SK-N-SH treated with all-trans-retinoic acid at 6 μM for 48 hours (cell line): ENCODE measurements around the gene DRAXIN.

ENCODE experiments used
- ATAC-seq: fragments of 200-7000 bp; cut with Tn5 transposase; 3 replicates; pipeline ENCODE4 v1.9.1; 2020; ENCODE audit warnings: mild to moderate bottlenecking, moderate library complexity
- ARNTL ChIP-seq: fragments of 450-650 bp; formaldehyde crosslinking; IDR thresholded peaks from 2 replicates; pipeline ENCODE4 v1.5.0; 2020; ENCODE audit warnings: low read depth, mild to moderate bottlenecking, moderate library complexity, borderline replicate concordance
- BACH2 ChIP-seq: fragments of 250-450 bp; sonication (Bioruptor Pico); IDR thresholded peaks from 2 replicates; pipeline ENCODE4 v1.9.0; 2021; ENCODE audit warnings: mild to moderate bottlenecking, borderline replicate concordance
- CREB5 ChIP-seq: fragments of 250-450 bp; sonication (Bioruptor Pico); IDR thresholded peaks from 2 replicates; pipeline ENCODE4 v1.5.1; 2020; ENCODE audit warnings: low read depth, mild to moderate bottlenecking, moderate library complexity
- CSDC2 ChIP-seq: fragments of 250-450 bp; sonication (Bioruptor Pico); IDR thresholded peaks from 2 replicates; pipeline ENCODE4 v1.5.0; 2020; ENCODE audit warnings: mild to moderate bottlenecking, moderate library complexity
- CSRNP3 ChIP-seq: fragments of 250-450 bp; sonication (Bioruptor Pico); IDR thresholded peaks from 2 replicates; pipeline ENCODE4 v1.5.1; 2021; ENCODE audit warnings: mild to moderate bottlenecking, moderate library complexity
- ESRRG ChIP-seq: fragments of 250-450 bp; sonication (Bioruptor Pico); IDR thresholded peaks from 2 replicates; pipeline ENCODE4 v1.6.1; 2021; ENCODE audit warnings: mild to moderate bottlenecking
- GLIS3 ChIP-seq: fragments of 250-450 bp; sonication (Bioruptor Pico); IDR thresholded peaks from 2 replicates; pipeline ENCODE4 v1.5.0; 2020; ENCODE audit warnings: mild to moderate bottlenecking, moderate library complexity
- ISL1 ChIP-seq: fragments of 250-450 bp; sonication (Bioruptor Pico); IDR thresholded peaks from 2 replicates; pipeline ENCODE4 v2.1.2; 2022; ENCODE audit warnings: mild to moderate bottlenecking, moderate library complexity
- OSR1 ChIP-seq: fragments of 250-450 bp; sonication (Bioruptor Pico); IDR thresholded peaks from 2 replicates; pipeline ENCODE4 v1.8.0; 2022; ENCODE audit warnings: moderate library complexity, mild to moderate bottlenecking, inconsistent platforms
- POU6F1 ChIP-seq: fragments of 250-450 bp; sonication (Bioruptor Pico); IDR thresholded peaks from 2 replicates; pipeline ENCODE4 v1.8.0; 2021; ENCODE audit warnings: low read depth, mild to moderate bottlenecking, moderate library complexity, borderline replicate concordance
- PPARA ChIP-seq: fragments of 250-450 bp; sonication (Bioruptor Pico); IDR thresholded peaks from 2 replicates; pipeline ENCODE4 v1.5.0; 2020; ENCODE audit warnings: mild to moderate bottlenecking, borderline replicate concordance
- RARB ChIP-seq: fragments of 250-450 bp; sonication (Bioruptor Pico); IDR thresholded peaks from 2 replicates; pipeline ENCODE4 v1.8.0; 2021; ENCODE audit warnings: mild to moderate bottlenecking, moderate library complexity
- SNAI2 ChIP-seq: fragments of 250-450 bp; sonication (Bioruptor Pico); IDR thresholded peaks from 2 replicates; pipeline ENCODE4 v1.5.0; 2020; ENCODE audit warnings: mild to moderate bottlenecking, moderate library complexity
- TCF4 ChIP-seq: fragments of 250-450 bp; sonication (Bioruptor Pico); IDR thresholded peaks from 2 replicates; pipeline ENCODE4 v1.8.0; 2021; ENCODE audit warnings: mild to moderate bottlenecking, moderate library complexity, borderline replicate concordance
- TOX ChIP-seq: fragments of 250-450 bp; sonication (Bioruptor Pico); IDR thresholded peaks from 2 replicates; pipeline ENCODE4 v1.8.0; 2021; ENCODE audit warnings: mild to moderate bottlenecking, moderate library complexity, borderline replicate concordance
- TSHZ2 ChIP-seq: fragments of 250-450 bp; sonication (Bioruptor Pico); IDR thresholded peaks from 2 replicates; pipeline ENCODE4 v1.5.0; 2020; ENCODE audit warnings: mild to moderate bottlenecking, moderate library complexity
- ZC3H10 ChIP-seq: fragments of 250-450 bp; sonication (Bioruptor Pico); IDR thresholded peaks from 2 replicates; pipeline ENCODE4 v1.5.1; 2021; ENCODE audit warnings: mild to moderate bottlenecking, moderate library complexity
- ZFP3 ChIP-seq: fragments of 250-450 bp; sonication (Bioruptor Pico); IDR thresholded peaks from 2 replicates; pipeline ENCODE4 v1.5.0; 2020; ENCODE audit warnings: mild to moderate bottlenecking, moderate library complexity
- ZFP30 ChIP-seq: fragments of 450-650 bp; formaldehyde crosslinking; IDR thresholded peaks from 2 replicates; pipeline ENCODE4 v1.5.0; 2022; ENCODE audit warnings: mild to moderate bottlenecking, moderate library complexity
- ZNF565 ChIP-seq: fragments of 450-650 bp; formaldehyde crosslinking; conservative IDR thresholded peaks from 2 replicates; pipeline ENCODE4 v1.5.0; 2020; ENCODE audit warnings: low read depth, mild to moderate bottlenecking, moderate library complexity
- ZNF70 ChIP-seq: fragments of 450-650 bp; formaldehyde crosslinking; IDR thresholded peaks from 2 replicates; pipeline ENCODE4 v1.5.0; 2020; ENCODE audit warnings: mild to moderate bottlenecking, moderate library complexity
- ZNF8 ChIP-seq: fragments of 450-650 bp; formaldehyde crosslinking; IDR thresholded peaks from 2 replicates; pipeline ENCODE4 v1.5.0; 2020; ENCODE audit warnings: mild to moderate bottlenecking, moderate library complexity

DRAXIN gene

GRCh38 chr1:11706292-11706691, 14.8 kb downstream of the DRAXIN start:
- TF ChIP-seq CSRNP3 (CRISPR knock-in tag) (no peak), PPARA (CRISPR knock-in tag) (no peak), ZNF70 (CRISPR knock-in tag) (no peak), ZNF8 (CRISPR knock-in tag) (no peak), TCF4 (CRISPR knock-in tag) (no peak), ZNF565 (CRISPR knock-in tag) (no peak), TSHZ2 (CRISPR knock-in tag) (no peak), ZFP30 (no peak), POU6F1 (CRISPR knock-in tag) (no peak), CSDC2 (CRISPR knock-in tag) (no peak), ISL1 (CRISPR knock-in tag) (no peak), ARNTL (no peak), TOX (CRISPR knock-in tag) (no peak)
- ATAC-seq, result no peak

- TF ChIP-seq ESRRG (CRISPR knock-in tag) (no peak), SNAI2 (CRISPR knock-in tag) (no peak), TSHZ2 (CRISPR knock-in tag) (no peak), CSDC2 (CRISPR knock-in tag) (no peak), ZFP30 (no peak), GLIS3 (CRISPR knock-in tag) (no peak), ZNF8 (CRISPR knock-in tag) (no peak), RARB (CRISPR knock-in tag) (no peak), CREB5 (CRISPR knock-in tag) (no peak), POU6F1 (CRISPR knock-in tag) (no peak), ZC3H10 (CRISPR knock-in tag) (no peak), PPARA (CRISPR knock-in tag) (no peak), ZNF70 (CRISPR knock-in tag) (no peak), ZFP3 (CRISPR knock-in tag) (no peak), OSR1 (CRISPR knock-in tag) (no peak), BACH2 (no peak)
- ATAC-seq, result no peak
Observed at GRCh38 chr1:11707621-11708276, 16.2 kb downstream of the DRAXIN start.
